Left ventricle myocardium inferior (tissue), 1 donor: ENCODE data around the gene OR1J1. TPM values are rescaled to one million over a fixed set of nuclear protein-coding genes. Genes with fewer than 3 reads are reported as not detected.

Source experiments
- DNase-seq: peaks from one replicate; pipeline ENCODE4 v3.0.0-alpha.2; 2020
- H3K27ac ChIP-seq: fragments of 200-600 bp; replicated peaks from 2 replicates; pipeline ENCODE4 v1.8.0; 2021
- H3K27me3 ChIP-seq: fragments of 200-600 bp; 2 replicates; pipeline ENCODE4 v1.8.0; 2021; ENCODE audit warnings: low read depth
- H3K36me3 ChIP-seq: fragments of 200-600 bp; 2 replicates; pipeline ENCODE4 v1.8.0; 2021
- H3K4me1 ChIP-seq: fragments of 200-600 bp; 2 replicates; pipeline ENCODE4 v1.8.0; 2021
- H3K4me3 ChIP-seq: fragments of 200-600 bp; 2 replicates; pipeline ENCODE4 v1.8.0; 2021; ENCODE audit warnings: mild to moderate bottlenecking, moderate library complexity
- H3K9me3 ChIP-seq: fragments of 200-600 bp; replicated peaks from 2 replicates; pipeline ENCODE4 v1.8.0; 2021
- intact Hi-C: fragments of 100-400 bp; cut with micrococcal nuclease; formaldehyde crosslinking; loops from one replicate; pipeline ENCODE4 v1.11.0; 2022
- long read RNA-seq: library from polyadenylated mRNA; unstranded; transcript quantifications from one replicate; pipeline ENCODE4 v2.0.0, GENCODE V29; 2021
- total RNA-seq: library from RNA; stranded (reverse); fragmentation: NEBNext Ultra II Directional; extraction: Animal tissue kit (Norgen Biotek cat#: 25700); gene quantifications from one replicate; pipeline ENCODE4 v1.2.1, GENCODE V29; 2021
- TF ChIP-seq, protein P1 (sequence below): fragments of 200-600 bp; IDR thresholded peaks from 2 replicates; pipeline ENCODE4 v1.8.0; 2021; ENCODE audit warnings: antibody characterized with exemption, mild to moderate bottlenecking, borderline replicate concordance
- donor health status: DM: no; HTN: yes; CAD: no; lungs with severe emphysema.

The OR1J1 gene, protein sequence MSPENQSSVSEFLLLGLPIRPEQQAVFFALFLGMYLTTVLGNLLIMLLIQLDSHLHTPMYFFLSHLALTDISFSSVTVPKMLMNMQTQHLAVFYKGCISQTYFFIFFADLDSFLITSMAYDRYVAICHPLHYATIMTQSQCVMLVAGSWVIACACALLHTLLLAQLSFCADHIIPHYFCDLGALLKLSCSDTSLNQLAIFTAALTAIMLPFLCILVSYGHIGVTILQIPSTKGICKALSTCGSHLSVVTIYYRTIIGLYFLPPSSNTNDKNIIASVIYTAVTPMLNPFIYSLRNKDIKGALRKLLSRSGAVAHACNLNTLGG
- total RNA-seq, result not detected
- long read RNA-seq, result 0 reads

DNA sequence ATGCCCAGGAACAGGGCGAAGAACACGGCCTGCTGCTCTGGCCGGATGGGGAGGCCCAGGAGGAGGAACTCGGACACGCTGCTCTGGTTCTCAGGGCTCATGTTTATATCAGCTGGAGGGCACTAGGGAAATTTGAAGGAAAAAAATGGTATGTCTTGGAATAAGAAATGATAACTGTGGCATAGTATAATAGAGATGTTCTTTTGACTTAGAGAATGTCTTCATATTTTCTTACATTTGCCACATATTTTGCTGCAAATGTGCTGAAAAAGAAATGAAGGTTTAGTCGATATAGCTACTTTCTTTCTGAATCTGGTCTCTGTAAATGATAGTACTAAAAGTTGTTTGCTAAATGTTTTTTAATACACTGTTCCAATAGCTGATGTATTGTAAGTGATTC lies at the start of gene OR1J1:
Gene OR1J1 (minus strand): TSS at position 101 of the 400 bp plus-strand sequence. CDS start 0 bp downstream, at position 101.
- no peaks in the 10 kb centered on the region for H3K9me3 ChIP-seq
- intact Hi-C loops, result no loop called here
- DNase-seq, result no peak

DNA sequence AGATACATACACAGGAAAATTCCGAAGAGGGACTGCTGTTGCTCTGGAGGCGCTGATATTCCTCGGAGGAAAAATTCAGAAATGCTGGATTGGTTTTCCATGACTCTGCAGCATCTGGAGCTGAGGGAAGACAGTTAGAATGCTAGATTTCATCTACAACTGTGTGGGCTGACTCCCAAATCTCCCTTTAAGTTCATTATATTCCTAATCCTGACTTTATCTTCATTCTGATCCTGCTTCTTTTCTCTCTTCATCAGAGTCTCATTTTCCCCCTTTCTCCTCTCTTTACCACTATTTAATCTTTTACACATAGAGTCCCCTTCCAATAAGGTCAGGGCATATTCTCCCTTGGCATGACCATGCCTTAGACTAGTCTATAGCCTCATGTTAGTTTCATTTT lies 49.5 kb upstream of the OR1J1 start, which contains the start of gene OR1N1:
Gene OR1N1 (minus strand): TSS at position 101 of the 400 bp plus-strand sequence. CDS start 0 bp downstream, at position 101.
- Histone ChIP-seq H3K27ac (no peak within 1 kb of the TSS), H3K4me1 (no peaks in the 10 kb centered on the region), H3K9me3 (no peaks in the 10 kb centered on the region), H3K27me3 (peaks cover 30% of the 10 kb centered on the region), H3K36me3 (no peaks in the 10 kb centered on the region), H3K4me3 (no peak within 1 kb of the TSS)
- TF ChIP-seq, protein P1, sequence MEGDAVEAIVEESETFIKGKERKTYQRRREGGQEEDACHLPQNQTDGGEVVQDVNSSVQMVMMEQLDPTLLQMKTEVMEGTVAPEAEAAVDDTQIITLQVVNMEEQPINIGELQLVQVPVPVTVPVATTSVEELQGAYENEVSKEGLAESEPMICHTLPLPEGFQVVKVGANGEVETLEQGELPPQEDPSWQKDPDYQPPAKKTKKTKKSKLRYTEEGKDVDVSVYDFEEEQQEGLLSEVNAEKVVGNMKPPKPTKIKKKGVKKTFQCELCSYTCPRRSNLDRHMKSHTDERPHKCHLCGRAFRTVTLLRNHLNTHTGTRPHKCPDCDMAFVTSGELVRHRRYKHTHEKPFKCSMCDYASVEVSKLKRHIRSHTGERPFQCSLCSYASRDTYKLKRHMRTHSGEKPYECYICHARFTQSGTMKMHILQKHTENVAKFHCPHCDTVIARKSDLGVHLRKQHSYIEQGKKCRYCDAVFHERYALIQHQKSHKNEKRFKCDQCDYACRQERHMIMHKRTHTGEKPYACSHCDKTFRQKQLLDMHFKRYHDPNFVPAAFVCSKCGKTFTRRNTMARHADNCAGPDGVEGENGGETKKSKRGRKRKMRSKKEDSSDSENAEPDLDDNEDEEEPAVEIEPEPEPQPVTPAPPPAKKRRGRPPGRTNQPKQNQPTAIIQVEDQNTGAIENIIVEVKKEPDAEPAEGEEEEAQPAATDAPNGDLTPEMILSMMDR, result no peak
- no peak for DNase-seq
- intact Hi-C loops, result no loop called here

More for the DNA sequence above, at the start of gene OR1J1:
- TF ChIP-seq, protein P1, result no peak
- Histone ChIP-seq H3K36me3 (no peaks in the 10 kb centered on the region), H3K27ac (no peak within 1 kb of the TSS), H3K4me3 (no peak within 1 kb of the TSS), H3K4me1 (no peaks in the 10 kb centered on the region), H3K27me3 (peaks cover 71% of the 10 kb centered on the region)

DNA sequence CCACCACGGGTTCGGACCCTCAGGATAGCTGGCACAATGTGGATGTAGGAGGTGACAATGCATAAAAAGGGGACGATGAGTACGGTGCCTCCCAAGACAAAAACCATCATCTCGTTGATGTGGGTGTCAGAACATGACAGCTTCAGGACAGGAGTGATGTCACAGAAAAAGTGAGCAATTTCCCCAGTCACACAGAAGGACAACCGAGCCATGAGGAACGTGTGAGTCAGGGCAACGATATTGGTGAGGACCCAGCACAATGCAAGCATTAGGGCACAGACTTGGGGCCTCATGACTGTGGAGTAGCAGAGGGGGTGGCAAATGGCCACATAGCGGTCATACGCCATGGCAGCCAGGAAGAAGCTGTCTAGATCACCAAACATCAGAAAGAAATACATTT lies 48.9 kb upstream of the OR1J1 start:
- Histone ChIP-seq H3K4me3 (no peak overlapping the region), H3K27ac (no peak overlapping the region), H3K9me3 (no peaks in the 10 kb centered on the region), H3K36me3 (no peaks in the 10 kb centered on the region), H3K27me3 (peaks cover 36% of the 10 kb centered on the region), H3K4me1 (no peaks in the 10 kb centered on the region)
- TF ChIP-seq, protein P1, result no peak
- intact Hi-C loops, result no loop called here
- no peak for DNase-seq

DNA sequence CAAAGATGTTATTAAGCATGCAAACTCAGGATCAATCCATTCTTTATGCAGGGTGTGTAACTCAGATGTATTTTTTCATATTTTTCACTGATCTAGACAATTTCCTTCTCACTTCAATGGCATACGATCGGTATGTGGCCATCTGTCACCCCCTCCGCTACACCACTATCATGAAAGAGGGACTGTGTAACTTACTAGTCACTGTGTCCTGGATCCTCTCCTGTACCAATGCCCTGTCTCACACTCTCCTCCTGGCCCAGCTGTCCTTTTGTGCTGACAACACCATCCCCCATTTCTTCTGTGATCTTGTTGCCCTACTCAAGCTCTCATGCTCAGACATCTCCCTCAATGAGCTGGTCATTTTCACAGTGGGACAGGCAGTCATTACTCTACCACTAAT lies 41.6 kb upstream of the OR1J1 start:
- no peak overlapping the region for H3K4me3 ChIP-seq
- TF ChIP-seq, protein P1, result no peak
- H3K9me3 ChIP-seq, result no peaks in the 10 kb centered on the region
- H3K27me3 ChIP-seq, result peaks cover 70% of the 10 kb centered on the region
- intact Hi-C loops, result no loop called here
- H3K27ac ChIP-seq, result no peak overlapping the region
- no peaks in the 10 kb centered on the region for H3K36me3 ChIP-seq
- H3K4me1 ChIP-seq, result no peaks in the 10 kb centered on the region
- no peak for DNase-seq

DNA sequence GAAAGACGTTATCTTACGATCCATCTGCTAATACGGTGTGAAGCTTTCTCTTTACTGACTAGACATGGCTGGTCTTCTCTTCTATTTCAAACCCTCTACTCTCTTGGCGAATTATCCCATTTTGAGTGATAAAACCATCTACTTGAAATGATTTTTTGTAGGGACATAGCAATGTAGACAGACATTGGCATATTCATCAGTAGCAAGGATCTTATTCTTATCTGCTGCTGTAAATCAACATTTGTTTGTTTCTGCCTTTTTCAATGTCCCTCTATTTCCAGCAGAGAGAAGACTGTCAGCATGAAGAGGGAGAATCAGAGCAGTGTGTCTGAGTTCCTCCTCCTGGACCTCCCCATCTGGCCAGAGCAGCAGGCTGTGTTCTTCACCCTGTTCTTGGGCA lies 41.1 kb upstream of the OR1J1 start, which contains the start of gene OR1J4:
Gene OR1J4 (plus strand): TSS at position 301 of the 400 bp plus-strand sequence. CDS start 0 bp downstream, at position 301.
- Histone ChIP-seq H3K9me3 (no peaks in the 10 kb centered on the region), H3K27me3 (peaks cover 73% of the 10 kb centered on the region), H3K4me1 (no peaks in the 10 kb centered on the region), H3K4me3 (no peak within 1 kb of the TSS), H3K36me3 (no peaks in the 10 kb centered on the region), H3K27ac (no peak within 1 kb of the TSS)
- DNase-seq, result no peak
- intact Hi-C loops, result no loop called here
- TF ChIP-seq, protein P1, result no peak
